Measurements from ENCODE around the gene IRF2. TPM values are rescaled to one million over a fixed set of nuclear protein-coding genes. Genes with fewer than 3 reads are reported as not detected.

IRF2 gene
- total RNA-seq, 1 donor from 2014 or later = 9.4 TPM

- no peak for DNase-seq
Observed at GRCh38 chr4:184368290-184368689, 106.1 kb downstream of the IRF2 start.

- no peak for DNase-seq
Observed at GRCh38 chr4:184364100-184364921, 110.0 kb downstream of the IRF2 start.

- DNase-seq = no peak
Observed at GRCh38 chr4:184363258-184363657, 111.1 kb downstream of the IRF2 start.

DNA sequence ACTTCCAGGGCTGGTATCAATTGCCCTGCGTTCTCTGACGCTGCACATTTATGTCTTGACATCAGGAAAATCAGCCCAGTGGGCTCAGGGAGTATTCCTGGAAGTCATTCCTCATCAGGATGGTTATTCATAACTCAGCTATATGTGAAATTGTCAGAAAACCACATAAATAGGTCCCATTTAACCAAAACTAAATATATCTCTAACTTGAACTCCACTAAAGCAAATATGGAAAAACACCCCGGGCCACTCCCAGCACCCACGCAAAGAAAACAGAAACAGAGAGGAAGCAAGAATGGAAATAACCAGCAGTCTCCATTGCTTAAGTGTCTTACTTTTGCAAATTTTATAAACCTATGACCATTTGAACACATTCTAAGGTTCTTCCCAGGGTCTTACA lies 112.0 kb downstream of the IRF2 start:
- no peak for DNase-seq

DNA sequence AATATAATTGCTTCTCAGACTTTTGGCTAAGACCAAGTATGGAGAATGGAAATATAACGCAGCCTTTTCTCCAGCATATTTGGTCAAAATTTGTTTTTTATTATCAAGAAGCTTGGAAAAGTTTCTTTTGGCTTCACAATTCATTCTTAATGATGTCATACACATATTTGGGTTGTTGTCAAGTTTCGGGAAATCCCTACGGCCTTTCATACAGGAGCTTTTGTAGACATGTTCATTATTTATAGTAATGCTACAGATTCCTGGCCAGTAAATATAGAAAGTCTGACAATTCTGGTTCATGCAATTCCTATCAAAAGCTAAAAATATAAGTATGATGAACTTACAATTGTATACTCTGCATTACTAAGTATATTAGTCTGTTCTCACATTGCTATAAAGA lies 112.9 kb downstream of the IRF2 start:
- no peak for DNase-seq

- no peak for DNase-seq
Observed at GRCh38 chr4:184359888-184360287, 114.5 kb downstream of the IRF2 start.

DNA sequence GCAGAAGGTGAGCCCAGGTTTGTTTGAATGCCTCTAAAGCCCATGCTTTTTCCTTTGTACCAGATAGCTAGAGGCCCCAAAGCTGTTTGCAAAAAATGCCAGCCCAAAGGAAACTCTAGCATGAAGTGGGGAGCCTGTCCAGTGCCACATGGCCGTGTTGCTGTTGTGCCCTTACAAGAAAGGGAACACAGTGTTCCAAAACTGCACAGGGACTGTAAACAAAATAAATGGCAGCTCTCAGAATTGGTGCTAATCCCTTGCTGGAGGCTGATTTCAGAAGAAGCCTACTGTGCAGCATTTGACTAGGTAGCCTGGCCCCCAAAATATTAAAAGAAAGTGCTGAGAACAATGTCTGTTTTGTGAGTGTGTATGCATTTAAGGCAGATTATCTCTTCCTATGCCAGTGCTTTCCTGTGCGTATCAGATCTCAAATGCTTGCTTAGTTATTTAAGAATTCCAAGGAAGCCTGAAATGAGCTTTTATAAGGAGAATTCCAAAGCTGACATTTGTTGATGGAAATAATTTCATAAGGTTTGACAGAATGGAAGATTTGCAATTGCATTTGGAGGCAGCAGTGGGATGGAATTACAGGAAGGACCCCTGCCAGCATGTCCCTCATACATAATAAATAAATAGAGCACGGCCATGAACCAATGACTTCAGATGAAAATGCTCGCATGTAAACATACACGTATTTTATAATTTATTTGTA lies 115.7 kb downstream of the IRF2 start:
- no peak for DNase-seq

GRCh38 chr4:184357772-184358171 lies 116.6 kb downstream of the IRF2 start:
- DNase-seq = no peak

DNA sequence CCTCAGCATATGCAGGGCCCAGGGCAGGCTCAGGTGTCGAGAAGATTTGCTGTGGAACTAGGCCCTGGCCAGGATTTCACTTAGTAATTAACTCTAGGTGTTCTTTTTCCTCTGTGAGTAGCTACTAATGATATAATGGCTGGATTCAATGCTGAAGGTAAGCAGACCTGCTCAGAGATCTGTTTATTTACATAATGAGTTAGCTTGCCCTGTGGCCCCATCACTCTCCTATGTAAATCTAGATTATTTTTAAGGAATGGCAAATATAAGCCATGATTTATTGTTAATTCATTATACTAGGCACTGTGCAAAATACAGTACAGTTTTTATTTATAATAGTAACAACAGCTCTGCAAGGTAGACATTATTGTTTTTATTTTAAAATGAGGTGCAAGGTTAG lies 117.2 kb downstream of the IRF2 start:
- DNase-seq = no peak

DNA sequence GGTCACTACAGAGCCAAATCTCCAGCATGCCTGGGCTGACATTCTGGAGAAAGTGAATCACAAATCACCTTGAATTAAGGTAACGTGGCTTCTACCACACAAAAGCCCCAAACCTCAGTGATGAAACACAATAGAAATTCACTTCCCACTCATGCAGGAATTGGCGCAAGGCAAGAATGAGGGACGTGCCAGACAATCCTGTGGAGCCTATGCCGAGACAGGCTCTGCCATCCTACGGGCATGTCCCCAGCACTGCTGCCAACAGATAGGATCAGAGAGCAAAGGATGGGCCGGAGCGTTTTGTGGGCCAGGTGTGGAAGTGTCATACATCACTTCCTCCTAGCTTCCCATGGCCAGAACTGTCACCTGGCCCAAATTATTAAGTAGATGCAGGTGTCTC lies 118.0 kb downstream of the IRF2 start:
- DNase-seq = no peak

- DNase-seq = no peak
Observed at GRCh38 chr4:184355857-184356256, 118.5 kb downstream of the IRF2 start.

- DNase-seq = no peak
Observed at GRCh38 chr4:184355111-184355604, 119.2 kb downstream of the IRF2 start.

GRCh38 chr4:184352891-184353290 lies 121.5 kb downstream of the IRF2 start:
- no peak for DNase-seq

DNA sequence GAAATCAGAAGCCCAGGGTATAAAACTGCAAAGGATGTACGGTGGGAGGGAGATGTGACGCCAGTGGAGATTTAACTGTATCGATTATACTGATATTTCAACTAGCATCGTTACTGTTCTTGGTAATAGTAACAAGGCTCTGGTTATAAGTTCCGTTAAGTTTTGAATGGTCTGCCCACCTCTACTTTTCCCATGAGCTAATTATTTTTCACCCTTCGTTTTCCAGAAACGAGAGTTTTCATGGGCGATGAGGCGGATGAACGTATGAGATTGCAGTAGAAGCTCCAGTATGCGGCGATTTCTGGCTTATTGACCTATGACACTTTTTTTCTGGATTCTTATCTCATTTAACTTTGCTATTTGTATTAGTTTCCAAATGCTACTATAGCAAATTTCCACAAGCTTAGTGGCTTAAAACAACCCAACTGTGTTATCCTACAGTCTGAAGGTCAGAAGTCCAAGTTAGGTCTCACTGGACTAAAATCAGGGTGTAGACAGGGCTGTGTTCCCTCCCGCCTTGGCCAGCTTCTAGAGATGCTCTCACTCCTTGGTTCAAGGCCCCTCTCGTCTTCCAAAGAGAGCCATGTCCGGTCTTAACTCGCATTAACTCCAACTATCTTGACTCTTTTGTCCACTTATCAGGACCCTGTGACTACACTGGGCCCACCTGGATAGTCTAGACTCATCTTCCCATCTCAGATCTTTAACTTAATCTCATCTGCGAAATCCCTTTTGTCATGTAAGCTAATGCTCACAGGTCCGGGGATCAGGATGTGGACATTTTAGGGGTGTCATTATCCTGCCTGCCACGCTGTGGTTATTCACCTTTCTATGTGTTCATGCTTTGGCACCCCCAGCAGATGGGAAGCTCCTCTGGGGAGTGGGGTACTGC lies 122.5 kb downstream of the IRF2 start:
- no peak for DNase-seq

GRCh38 chr4:184350964-184351363 lies 123.4 kb downstream of the IRF2 start:
- DNase-seq = no peak

- DNase-seq = no peak
Observed at GRCh38 chr4:184350213-184350817, 124.0 kb downstream of the IRF2 start.

- DNase-seq = no peak
Observed at GRCh38 chr4:184349283-184350039, 124.9 kb downstream of the IRF2 start.

- no peak for DNase-seq
Observed at GRCh38 chr4:184348311-184349233, 125.8 kb downstream of the IRF2 start.

DNA sequence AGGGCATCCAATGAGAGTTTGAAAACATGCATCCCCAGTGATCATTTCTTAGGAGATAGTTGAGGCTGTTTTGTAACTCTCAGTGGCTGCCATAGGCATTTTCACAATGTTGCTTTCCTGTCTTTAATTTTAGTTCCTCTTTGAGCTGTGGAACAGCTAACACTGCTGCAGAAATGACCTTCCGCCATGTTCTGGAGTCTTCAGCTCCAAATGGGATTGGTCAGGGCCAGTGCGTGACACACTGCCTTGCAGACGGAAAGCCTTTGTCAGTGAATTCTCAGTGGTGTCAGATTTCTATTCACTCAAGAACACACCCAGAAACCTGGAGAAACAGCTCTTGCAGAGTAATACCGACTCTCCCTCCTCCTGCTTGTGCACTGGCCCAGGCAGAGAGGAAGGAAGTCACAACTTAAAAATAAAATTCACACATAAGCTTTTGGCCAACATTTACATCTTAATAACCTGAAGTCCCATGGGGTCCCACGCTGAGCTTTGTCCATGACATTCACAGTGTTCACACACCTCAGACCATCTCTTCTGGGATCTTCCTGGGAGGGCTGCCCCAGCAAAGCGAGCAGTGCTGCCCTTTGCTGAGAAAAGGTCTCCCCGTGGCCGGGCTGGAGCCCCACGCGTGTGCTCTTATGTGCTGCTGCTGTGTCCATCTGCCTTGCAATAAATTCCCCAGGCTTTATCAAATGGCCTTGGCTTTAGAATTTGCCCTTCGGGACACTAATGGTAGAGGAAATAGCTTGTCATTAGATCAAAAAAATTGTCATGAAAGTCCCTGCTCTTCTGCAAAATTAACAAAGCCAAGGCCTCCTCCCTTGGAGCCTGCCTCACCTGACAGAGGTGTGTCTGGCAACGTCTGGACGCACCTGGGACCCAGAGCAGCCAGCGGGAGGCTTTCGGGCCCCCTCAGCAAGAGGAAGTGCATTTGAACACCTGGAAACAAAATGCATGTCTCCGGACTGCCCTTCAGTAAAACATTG lies 126.8 kb downstream of the IRF2 start:
- DNase-seq = no peak

Data from occipital lobe (tissue), 2 donors.